Measurements from ENCODE around the gene FBLN5.
"Not testable (repeated sequence)": the region's sequence is repeated elsewhere in the genome, so short reads cannot be mapped to it uniquely, and the experiment has no call there.

FBLN5 gene

DNA sequence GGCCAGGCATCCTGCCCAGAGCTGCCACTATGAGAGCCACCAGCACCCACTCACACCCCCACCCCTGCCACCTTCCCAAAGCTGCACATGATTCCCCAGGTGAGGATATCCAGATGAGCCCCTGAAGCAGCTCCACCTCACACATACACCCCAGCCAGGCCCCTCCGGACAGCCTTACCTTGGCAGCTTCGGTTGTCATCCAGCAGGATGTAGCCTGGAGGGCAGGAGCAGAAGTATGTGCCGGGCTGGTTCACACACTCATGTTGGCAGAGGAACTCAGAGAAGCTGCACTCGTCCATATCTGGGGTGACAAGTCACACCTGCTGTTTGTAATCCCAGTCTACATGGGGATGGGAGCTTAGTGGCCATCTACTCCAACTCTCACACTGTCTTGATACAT is 64.7 kb downstream of the FBLN5 start:
- DNase-seq = no peak

DNA sequence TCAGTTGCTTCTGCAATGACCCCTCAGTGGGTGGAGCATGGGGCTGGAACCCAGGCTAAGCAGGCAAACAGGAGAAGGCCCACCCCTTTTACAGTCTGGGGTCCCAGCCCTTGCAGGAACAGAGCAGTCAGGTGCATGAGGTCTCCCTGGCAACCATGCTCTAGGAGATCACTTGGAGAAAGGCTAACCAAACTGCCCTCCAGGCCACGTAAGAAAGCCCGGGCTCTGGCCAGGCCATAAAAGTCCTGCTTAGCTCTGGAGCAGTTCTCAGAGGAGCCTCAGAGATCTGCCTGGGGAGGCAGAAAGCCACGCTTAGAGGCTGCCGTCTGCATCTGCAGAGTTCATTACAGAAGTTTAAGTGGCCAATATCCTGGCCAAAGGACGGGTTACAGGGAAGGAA is 65.1 kb downstream of the FBLN5 start:
- no peak for DNase-seq

- no peak for DNase-seq
Measured at GRCh38 chr14:91879196-91879595, 68.3 kb downstream of the FBLN5 start.

DNA sequence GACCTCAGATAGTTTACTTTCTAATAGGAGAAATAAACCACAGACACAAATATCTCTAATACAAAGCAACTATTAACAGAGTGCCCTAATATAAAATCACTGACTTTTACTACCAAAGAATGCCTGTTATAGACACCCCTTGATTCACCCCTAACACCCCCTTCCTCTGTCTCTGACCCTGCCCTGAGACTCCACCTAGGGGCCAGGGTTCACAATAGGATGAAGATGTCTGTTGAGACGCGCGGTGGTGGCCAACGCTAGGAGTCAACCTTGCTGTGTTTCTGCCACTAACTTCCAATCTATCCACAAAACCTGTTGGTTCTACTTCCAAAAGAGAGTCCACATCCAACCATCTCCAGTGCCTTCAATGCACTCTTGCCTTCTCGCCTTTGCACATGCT is 69.2 kb downstream of the FBLN5 start:
- DNase-seq = no peak

DNA sequence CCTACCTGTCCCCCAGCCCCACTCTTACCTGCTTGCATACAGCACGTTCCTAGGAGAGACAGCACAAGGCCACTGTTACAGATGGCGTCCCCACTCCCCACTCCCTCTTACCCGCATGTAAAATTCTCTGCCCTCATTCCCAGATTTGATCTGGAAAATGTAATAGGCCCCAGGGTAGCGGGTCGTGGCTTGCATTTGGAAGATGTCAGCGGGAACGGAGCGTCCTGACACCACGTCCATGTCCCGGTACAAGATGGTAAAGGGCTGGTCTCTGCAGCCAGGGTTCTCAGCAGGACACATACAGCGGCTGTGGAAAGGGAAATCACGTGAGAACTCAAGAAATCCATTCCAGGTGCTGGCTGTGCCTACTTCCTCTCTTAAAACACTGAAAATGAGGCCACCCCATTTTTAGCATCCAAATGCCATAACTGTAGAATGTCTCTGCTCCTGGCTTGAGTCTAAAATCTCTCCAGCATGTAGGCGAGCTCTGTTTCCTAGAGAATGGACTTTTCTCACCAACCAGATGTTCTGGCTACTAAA is 70.0 kb downstream of the FBLN5 start:
- no peak for DNase-seq

DNA sequence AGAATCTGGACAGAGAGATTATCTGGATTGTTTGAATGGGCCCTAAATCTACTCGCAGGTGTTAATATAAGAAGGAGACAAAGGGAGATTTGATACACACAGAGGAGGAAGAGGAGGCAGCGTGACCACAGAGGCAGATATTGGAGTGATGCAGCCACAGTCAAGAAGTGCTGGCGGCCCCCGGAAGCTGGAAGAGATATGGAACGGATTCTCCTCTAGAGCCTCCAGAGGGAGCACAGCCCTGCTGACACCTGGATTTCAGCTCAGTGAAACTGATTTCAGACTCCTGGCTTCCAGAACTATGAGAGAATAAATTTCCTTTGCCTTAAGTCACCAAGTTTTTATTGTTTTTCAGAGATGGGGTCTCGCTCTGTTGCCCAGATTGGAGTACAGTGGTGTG is 71.0 kb downstream of the FBLN5 start:
- no peak for DNase-seq

DNA sequence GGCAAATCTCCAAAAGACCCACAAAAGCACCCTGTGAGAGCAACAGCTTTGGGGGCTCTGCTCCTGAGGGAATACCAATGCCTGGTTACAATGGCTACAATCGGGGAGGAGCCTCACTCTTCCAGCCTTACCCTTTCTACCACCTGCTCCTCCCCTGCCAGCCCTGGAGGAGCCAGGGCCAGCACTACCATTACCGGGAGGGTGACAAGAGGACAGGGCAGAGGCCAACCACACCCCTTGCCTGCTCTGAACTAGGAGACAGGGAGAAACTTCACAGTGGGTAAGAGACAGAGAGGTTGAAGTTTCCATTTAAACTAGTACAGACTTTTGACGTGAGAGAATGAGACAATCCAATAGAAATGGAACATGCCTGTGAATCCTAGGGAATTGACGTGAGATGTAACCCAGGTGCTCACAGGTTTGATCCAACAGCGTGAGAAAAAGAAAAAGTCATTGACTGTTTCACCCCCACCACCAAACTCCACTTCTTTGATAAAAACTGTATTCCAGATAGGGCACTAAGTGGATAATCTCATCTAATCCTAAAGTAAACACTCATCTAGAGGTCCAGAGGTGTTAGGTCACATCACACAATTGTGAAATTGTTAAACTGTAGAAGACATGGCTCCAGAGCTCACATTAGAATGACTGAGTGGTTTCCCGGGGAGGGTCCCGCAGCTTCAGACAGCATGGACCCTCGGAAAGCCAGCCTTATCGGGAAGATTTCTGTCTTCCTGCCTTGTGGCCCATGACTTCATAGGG is 71.8 kb downstream of the FBLN5 start:
- DNase-seq = no peak

GRCh38 chr14:91873471-91874415 is 73.8 kb downstream of the FBLN5 start:
- no peak for DNase-seq

DNA sequence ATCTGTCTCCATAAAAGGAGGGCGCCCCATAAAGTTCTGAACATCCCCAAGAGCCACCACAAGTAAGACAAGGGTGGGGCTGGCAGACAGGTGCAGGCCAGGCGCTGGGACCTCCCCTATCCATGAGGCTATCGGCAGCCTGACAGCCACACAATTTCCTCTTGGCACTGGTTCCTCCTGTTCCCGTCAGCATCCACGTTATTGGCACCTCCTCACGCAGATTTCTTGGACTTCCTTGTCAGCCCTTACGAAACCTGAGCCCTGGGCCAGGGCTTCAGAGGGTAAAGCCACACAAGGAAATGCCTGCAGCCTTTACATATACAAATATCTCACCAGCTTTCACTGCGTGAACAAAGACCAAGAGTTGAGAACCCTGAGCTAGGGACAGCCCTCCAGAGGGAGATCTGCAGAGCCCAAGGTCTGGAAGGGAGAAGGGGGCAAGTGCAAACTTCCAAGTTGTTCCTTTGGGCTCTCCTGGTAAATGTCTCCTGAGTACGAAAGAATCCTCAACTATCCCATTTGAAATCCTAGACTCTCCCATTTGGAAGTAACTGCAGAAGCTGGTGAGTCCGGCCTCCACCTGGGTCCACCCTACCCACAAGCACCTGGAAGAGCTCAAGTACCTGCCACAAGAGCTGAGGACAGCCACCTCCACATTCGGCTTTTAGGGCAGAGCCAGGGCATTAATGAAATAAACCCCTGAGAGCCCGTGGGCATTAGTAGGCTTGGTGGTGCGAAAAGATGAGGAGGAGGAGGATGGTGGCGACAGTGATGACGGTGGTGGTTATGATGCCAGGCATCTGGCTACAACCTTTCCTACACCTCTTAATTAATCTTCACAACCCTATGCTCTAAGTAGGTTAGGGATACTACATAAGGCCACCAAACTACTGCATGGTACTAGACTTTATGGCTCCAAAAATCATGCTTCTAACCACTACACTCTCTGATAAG is 74.7 kb downstream of the FBLN5 start:
- no peak for DNase-seq

DNA sequence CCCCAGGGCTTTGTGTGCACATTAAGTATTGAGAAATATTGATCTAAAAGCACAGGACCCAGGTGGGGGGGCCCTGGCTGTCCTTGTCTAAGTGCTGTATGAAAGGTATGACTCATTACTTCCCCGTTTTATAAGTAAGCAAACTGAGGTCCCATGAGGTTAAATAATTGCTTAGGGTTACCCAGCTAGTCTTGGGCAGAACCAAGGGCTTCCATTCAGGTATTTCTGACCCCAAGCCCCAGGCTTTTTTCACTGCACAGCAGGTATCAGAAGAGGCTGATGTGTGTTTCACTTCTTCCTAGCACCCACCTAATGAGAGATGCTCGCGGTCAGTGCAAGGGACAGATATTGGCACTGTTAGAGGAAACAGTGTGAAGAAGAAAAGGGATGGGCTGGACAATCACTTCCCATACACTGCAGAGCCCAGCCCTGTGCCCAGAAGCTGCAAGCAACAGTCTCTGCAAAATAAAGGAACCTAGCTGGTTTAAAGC is 75.4 kb downstream of the FBLN5 start:
- DNase-seq = no peak

- DNase-seq = not testable (repeated sequence)
Measured at GRCh38 chr14:91871401-91871800, 76.1 kb downstream of the FBLN5 start.

GRCh38 chr14:91870890-91871289 is 76.6 kb downstream of the FBLN5 start:
- DNase-seq = no peak

DNA sequence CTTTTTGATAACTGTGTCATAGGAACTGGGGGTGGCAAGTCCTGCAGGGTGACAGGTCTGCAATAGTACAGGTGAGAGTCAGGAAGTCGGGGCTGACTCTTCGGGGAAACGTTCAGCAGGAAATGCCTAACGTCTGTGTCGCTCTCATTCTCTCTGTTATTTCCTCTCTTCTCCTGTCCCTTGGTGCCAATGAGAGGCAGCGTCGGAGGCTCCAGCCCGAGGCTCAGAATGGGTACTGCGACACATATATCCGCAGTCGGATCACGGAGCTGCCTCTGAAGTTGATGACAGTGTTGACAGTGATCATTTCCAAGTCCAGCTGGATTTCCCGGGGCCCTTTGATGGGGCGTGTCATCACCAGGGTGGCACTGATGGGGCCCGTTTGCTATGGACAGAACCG is 77.5 kb downstream of the FBLN5 start:
- no peak for DNase-seq

GRCh38 chr14:91869556-91869955 is 77.9 kb downstream of the FBLN5 start:
- DNase-seq = no peak

DNA sequence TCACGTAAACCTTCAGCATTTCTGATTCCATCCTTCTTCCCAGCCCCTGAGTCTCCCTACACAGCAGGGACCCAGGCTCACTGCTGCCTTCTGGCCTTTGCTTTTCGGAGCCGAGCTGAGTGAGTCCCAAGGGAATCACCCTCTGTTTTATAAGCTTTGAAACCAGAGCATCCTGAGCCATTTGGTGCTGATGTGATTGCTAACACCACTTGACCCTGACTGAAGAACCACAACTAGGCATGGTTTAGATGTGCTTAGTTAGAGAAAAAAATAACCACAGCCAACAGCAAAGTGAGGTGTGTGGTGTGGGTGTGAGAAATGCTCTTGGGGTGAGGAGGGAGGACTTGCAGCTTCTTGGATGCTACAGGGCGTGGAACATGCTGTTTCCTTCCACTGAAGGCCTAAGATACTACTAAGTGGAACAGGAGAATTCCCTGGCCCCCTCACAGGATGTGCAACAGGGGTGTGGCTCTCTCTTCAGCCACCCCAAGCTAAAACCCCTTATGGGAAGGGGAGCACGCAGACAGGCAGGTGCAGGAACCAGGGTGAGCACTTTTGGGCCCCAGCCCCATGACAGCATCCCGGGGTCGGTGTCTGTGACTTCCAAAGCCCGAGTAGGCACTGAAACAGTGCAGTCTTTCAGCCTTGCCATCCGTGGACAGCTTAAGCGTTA is 80.0 kb downstream of the FBLN5 start, which contains the start of gene TC2N:
Gene TC2N, minus strand, starts transcription at position 221 of the 673 bp plus-strand sequence. CDS start 53,767 bp downstream, outside the sequence.
- DNase-seq = no peak

DNA sequence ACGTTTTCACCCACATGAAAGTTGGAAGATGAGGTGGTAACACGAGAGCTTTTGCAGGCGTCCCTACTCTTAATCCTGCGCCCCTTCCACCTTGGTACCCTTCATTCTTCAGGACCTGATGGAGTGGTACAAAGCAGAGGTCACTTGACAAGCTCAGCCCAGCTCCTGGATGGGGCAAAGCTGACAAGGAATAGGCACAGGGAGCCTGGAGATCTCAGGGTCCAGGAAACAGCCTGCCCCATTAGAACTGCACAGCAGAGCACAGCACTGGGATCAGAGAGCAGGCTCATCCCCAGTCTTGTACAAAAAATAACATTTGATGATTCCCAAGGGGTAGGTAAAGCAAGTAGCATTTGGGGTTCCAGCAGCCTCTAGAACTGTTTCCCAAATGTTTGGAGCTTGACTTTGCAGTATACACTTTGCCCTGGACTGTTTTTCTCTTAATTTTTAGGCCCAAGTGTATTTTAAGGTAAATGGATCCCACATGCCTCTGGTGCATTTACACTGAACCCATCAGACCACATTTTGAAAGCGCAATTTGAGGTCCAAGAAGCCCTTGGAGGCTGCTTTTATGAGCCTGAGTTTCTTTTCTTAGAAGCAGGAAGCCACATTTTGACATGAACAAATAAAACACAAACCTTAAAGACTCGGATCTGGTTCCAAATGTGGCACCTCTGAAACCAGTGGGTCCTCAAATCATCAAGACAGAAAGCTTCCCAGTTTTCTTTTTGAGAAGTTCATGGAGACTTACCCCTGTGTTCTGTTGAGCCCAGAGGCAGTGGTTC is 80.8 kb downstream of the FBLN5 start:
- DNase-seq = no peak

DNA sequence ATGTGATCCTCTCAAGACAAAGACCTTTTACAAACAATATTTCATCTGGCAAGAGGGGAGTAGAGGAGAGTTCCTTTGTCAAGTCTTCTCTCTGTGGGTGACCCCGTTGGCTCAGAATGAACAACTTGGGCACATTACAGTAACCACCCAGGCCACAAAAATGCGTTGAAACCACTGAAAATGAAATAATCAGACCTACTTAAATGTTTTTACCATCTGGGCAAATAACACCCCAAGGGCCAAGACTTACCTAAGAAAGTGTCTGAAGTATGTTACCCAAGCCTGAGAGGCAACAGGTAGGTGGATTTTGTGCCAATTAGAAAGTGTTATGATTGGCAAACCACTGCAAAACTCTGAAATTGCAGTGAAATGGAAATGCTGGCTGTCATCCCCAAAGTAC is 81.4 kb downstream of the FBLN5 start:
- no peak for DNase-seq

DNA sequence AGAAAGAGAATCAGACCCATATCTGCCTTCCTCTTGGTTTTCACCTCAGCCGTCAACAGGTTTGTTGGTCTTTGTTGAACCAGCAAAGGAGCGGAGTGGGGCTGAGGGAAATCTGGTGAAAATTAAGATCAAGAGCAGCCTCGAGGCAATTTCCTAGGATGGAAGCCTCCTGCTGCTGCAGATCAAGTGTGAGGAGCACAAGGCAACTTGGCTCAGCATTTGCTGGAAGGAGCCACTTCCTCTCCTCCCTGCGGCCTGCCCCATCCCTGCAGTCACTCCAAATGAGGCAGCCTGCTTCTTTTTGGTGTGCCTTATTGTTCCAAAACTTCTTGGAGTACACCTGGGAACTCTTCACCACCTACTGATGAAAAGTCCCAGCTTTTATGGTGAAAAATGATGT is 85.1 kb downstream of the FBLN5 start:
- no peak for DNase-seq

DNA sequence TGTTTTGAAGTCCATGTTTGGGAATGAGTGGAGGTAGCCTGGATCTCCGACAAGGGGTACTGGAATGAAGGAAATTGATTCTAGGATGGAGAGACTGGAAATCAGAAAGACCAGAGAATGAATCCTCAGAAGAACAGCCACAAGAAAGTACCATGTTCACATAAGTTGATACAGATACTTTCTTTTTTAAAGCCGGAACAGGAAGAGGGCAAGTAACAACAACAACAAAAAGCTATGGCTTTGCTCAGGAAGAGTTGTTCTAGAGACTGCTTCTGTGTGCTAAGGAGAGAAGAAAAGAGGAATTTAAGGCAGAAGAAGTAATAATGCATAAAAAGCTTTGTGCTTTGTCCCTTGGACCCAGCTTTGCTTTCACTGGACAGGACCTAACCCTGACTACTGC is 86.4 kb downstream of the FBLN5 start:
- no peak for DNase-seq

GRCh38 chr14:91860238-91860637 is 87.3 kb downstream of the FBLN5 start:
- no peak for DNase-seq

Data from SHP77 (cell line).